Right ventricle myocardium superior (tissue), 1 donor: ENCODE data around the gene SLC6A6. TPM values are rescaled to one million over a fixed set of nuclear protein-coding genes. Genes with fewer than 3 reads are reported as not detected.

Experiments used
- ATAC-seq: fragments of 200-7000 bp; cut with Tn5 transposase; one replicate; pipeline ENCODE4 v1.9.1; 2020; ENCODE audit warnings: mild to moderate bottlenecking; ENCODE audit not compliant: poor library complexity
- DNase-seq: peaks from one replicate; pipeline ENCODE4 v3.0.0-alpha.2; 2020
- intact Hi-C: fragments of 100-400 bp; cut with DNase I; formaldehyde crosslinking; loops from one replicate; pipeline ENCODE4 v1.11.2; 2022
- total RNA-seq: library from RNA; stranded (reverse); fragmentation: NEBNext Ultra II Directional; extraction: Animal tissue kit (Norgen Biotek cat#: 25700); gene quantifications from one replicate; pipeline ENCODE4 v1.2.1, GENCODE V29; 2021
- donor health status: DM: no; HTN: yes; CAD: no; lungs with severe emphysema.

Gene SLC6A6
- total RNA-seq, 1 donor from 2014 or later: 13.5 TPM

DNA sequence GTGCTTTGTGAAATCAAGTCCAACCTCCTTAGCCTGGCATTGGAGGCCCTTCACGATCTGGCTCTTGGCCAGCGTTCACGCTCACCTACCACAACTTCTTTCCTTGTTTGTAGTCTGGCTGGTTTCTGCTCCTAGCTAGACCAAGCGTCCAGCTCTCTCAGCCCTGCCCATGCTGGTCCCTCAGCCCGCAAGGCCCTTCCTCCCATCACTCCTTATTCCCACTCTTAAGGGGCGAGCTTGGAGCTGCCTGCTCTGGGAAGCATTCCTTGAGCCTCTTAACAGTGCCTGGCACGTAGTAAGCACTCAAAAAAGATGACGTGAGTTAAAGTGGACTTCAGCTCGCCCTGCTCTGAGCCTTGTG, 8.7 kb downstream of the SLC6A6 start:
- no peak for DNase-seq
- intact Hi-C loops: no loop called here
- no peak for ATAC-seq

DNA sequence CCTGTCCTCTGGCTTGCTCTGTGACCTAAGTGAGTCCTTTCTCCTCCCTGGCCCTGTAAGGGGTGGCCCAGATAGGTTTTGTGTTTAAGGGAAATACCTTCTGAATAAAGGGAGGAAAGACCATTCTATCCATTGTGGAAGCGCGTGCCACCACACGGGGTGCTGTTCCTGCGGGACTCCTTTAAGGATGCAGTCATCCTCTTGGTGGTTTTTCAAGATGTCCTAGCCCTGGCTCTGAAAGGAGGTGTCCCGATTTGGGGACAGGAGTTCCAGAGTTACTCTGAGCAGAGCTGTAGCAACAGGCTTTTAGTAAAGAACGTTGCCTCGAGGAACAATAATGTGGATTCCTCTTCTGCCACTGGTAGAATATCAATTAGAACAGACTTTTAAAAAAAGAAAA, 9.6 kb downstream of the SLC6A6 start:
- intact Hi-C loops: no loop called here
- ATAC-seq (no peak), DNase-seq (no peak)

GRCh38 chr3:14412831-14413380, 10.5 kb downstream of the SLC6A6 start:
- DNase-seq (peak; percentile 51), ATAC-seq (no peak)
- intact Hi-C loops: no loop called here

DNA sequence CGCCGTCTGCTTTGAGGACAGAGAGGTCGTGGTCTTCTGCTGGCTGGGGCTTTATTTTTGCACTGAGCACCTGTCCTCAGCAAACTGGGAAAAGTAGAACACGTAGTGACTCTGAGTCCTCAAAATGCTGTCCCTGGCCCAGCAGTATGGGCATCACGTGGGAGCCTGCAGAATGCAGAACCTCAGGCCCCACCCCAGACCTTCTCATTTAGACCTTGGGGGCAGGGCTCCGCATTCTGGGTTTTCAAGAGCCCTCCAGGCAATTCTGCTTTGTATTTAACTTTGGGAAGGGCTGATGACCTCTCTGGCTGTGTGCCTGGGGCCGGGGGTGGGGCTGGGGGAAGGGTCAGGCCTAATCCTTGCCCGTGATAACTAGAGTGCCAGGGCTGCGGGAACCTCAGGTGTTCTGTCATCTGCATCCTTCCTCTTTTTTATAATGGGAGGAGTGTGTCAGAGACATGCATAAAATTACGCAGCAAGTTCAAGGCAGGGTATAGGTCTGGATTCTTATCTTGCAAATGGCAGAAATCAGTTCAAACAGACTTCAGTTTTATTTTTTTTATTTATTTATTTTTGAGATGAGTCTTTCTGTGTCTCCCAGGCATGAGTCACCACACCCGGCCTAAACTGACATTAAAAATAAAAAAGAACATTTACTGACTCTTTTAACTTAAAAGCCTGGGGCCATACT, 11.1 kb downstream of the SLC6A6 start:
- no peak for ATAC-seq
- DNase-seq: no peak
- intact Hi-C loops: no loop called here

- ATAC-seq (no peak), DNase-seq (no peak)
- intact Hi-C loops: no loop called here
Measured at GRCh38 chr3:14414846-14415464, 12.5 kb downstream of the SLC6A6 start.

DNA sequence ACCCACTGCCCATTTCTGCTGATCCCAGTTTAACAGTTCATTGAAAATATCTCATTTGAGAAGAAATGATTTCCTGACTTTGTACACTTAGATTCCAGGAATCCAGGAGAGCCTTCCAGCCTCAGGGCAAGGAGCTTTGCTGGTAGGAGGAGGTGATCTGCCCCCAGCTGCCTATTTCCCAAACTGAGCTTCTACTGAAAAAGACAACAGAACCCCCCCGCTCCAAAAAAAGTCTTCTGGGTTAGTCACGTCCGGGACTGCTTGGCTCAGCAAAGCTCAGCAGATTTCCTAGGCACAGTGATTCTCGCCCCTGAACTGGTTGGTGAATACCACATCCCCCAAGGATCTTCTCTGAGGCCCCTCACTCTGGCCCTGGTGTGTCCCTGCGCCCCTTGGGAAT, 13.1 kb downstream of the SLC6A6 start:
- intact Hi-C loops: no loop called here
- DNase-seq (no peak), ATAC-seq (no peak)

DNA sequence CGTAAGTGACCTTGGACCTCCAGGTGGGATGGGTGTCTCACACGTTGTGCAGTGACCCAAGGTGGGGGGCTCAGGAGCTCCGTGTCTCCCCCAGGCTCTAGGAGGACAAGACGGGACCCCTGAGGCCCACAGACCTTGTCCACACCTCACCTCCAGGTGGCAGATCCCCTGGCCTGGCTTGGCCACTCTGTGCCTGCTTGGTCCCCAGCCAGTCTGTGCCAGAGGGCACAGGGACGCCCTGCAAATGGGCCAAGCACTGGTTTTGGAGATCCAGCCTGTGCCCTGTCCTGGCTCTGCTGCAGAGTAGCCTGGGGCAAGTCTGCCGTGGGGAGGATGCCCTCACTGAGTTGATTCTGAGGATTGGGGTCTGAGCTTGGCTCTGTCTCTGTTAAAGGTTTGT, 14.0 kb downstream of the SLC6A6 start:
- intact Hi-C loops: no loop called here
- DNase-seq (no peak), ATAC-seq (no peak)

DNA sequence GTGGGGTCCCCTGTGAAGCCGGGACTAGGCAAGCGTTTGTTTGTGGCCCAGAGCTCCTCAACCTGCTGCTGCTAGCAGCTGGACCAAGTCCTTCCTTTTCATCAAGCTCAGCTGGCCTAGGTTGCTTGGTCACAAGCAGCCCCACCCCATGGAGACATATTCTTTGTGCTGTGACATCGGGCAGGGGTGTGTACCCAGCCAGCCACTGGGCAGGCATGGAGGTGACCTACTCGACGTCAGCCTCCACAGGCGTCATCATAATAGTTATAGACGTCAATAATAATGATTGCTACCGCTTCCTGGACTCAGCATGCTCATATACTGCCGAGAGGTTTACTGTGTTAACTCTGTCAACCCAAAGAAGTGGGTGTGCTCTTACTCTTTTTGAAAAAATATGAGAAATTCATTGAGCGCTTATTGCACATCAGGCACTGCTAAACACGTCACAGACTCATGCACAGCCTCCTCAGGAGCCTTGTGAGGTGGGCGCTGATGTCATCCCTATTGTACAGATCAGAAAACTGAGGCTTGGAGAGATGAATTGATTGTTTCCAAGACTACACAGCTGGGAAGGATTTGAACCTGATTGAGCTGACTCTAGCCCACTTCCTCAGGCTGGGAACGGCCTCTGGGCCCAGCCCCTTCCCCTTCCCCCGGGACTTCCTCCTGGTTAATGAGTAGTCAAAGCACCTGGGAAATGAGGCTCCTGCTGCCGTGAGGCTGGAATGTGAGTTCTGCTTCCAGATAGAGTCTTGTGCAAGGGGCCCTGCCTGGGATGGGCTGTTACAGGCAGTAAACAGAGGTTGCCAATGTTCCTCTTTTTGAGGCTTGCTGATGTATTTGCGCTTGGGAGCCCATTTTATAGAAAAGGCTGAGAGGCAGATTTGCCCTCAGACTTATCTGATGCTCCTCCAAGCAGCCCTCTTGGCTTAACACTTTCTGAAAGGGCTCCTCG, 16.2 kb downstream of the SLC6A6 start:
- peak; percentile 70 for DNase-seq
- ATAC-seq: peak; percentile 68
- intact Hi-C loops: no loop called here

- intact Hi-C loops: no loop called here
- no peak for ATAC-seq
- no peak for DNase-seq
Measured at GRCh38 chr3:14422016-14422963, 19.9 kb downstream of the SLC6A6 start.

GRCh38 chr3:14423197-14423743, 20.9 kb downstream of the SLC6A6 start:
- ATAC-seq: no peak
- DNase-seq: no peak
- intact Hi-C loops: no loop called here

DNA sequence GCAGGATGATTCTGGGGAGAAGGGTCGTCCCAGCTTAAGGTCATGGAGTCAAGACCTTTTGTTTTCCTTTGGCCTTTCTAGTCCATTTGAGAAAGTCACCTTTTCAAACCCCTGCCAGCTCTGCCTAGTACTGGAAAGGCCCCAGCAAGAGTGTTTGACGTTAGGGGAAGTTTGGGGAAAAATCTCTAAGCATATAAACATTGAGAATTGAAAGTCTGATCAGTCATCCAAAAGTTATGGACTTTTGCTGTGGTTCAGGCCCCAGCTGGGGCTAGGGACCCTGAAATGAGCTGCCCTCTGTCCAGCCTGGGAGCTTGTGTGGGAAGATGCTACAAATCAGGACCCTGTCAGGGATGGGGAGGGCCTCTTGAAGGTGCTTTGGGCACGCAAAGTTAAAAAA, 21.6 kb downstream of the SLC6A6 start:
- intact Hi-C loops: no loop called here
- no peak for DNase-seq
- ATAC-seq: no peak

- DNase-seq (no peak), ATAC-seq (no peak)
- intact Hi-C loops: no loop called here
Measured at GRCh38 chr3:14424711-14425580, 22.5 kb downstream of the SLC6A6 start.

DNA sequence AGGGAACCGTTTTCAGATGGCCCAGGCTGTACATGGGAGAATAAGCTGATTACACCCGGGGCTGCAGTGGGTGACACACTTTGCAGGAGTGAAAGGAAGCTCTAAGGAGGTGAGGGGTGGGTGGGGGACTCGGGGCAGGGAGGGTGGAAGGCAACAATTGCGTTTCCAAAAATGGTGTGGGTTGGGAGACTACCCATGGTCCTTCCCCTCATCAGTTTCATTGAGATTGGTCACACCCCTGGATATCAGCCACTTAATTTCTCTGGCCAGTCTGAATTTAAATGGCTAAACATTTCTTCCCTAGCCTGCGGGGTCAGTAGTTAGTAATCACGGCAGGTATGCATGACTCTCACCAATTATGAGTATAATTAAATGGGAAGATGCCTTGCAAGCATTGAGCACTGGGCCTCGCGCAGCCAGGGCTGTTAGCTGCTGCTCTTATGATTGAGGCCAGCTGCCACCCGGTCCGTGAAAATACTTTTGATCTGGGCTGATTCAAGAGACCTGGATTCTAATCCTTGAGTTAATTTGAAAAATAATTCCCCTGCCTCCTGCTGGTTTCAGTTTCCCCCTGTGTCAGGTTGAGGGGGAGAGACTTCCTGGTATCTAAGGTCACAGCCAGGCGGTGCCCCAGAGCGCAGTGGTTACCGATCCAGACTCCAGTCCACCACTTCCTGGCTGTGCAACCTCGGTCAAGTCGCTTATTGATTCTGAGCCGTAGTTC, 23.3 kb downstream of the SLC6A6 start:
- ATAC-seq (peak; percentile 47), DNase-seq (peak; percentile 55)
- intact Hi-C loops: no loop called here

- DNase-seq (no peak), ATAC-seq (no peak)
- intact Hi-C loops: no loop called here
Measured at GRCh38 chr3:14426305-14426620, 23.9 kb downstream of the SLC6A6 start.

DNA sequence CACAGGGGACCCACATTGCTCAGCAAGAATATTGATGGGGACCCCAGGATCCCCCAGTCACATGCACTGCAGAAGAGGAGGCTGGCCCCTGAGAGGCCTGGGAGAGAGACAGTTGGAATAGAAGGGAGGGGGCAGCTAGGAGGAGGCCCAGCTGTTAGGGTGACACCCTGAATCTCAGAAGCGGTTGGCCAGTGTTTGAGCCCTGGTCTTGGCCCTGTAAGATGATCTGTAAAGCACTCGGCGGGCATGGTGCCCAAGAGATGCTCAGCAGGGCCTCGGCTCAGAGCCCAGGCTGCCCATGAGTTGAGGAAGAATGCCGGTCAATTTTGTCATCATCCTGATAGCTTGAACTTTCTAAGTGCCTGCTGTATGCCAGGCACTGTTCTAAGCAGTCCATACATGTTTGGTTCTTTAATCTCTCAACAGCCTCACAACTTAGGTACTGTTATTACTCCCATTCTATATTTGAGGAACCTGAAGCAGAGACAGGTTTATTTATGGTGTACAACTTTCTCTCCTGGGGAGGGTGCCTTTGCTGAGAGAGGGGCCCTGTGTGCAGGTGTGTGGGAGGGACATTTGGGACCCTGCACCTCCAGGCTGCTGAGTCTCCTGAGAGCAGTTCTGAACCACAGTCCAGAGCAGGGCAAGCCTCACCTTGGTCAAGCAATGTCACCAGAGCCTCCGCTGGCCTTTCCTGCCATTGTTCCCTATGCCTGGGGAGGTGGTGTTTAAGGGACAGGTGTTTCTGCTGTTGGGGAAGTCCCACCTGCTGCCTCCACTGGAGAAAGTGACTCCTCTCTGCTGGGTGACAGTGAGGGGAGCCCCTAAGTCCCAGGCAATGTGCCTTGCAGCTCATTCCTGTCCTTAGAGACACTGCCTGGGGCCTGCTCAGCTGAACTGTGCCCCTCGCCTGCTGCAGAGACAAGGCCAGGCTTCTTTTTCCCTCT, 26.0 kb downstream of the SLC6A6 start:
- intact Hi-C loops: no loop called here
- ATAC-seq (no peak), DNase-seq (no peak)

GRCh38 chr3:14429237-14429636, 26.8 kb downstream of the SLC6A6 start:
- ATAC-seq (no peak), DNase-seq (no peak)
- intact Hi-C loops: no loop called here
